HG02798 (cell line): ENCODE data around the gene CAMKMT.

Experiments used
- ATAC-seq: cut with Tn5 transposase; IDR thresholded peaks from one replicate; pipeline ENCODE4 v1.9.1; 2021; ENCODE audit warnings: mild to moderate bottlenecking; ENCODE audit not compliant: unreplicated experiment, poor library complexity

Gene CAMKMT

DNA sequence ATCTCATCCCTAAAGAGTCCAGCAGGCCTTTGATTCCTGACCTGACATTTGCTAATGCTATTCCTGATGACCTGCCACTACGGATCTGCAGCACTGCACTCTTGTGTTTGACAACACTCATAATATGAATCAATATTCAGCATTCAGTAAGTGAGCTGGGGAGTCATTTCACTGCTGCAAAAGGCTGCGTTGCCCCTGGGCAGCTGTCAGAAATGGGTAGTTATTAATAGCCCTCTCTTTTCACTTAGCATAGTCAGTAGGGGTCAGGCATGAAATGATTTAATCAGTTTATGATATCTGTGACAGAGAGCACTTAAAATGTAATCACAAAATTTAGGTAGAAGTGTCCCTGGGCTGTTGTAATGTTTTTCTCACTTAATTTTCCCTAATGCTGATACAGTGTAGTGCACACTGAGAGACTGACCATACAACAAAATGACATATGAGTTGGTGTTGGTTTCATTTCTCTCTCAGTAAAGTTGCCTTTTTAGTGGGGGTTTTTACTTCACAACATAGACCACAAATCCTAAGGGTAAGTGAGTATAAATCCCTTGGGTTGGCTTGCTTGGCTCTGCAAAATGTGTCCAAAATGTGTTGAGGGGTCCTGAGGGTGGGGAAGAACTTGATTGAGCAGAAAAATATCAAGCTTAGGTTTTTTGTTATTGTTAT is 184.8 kb downstream of the CAMKMT start:
- ATAC-seq, result no peak

DNA sequence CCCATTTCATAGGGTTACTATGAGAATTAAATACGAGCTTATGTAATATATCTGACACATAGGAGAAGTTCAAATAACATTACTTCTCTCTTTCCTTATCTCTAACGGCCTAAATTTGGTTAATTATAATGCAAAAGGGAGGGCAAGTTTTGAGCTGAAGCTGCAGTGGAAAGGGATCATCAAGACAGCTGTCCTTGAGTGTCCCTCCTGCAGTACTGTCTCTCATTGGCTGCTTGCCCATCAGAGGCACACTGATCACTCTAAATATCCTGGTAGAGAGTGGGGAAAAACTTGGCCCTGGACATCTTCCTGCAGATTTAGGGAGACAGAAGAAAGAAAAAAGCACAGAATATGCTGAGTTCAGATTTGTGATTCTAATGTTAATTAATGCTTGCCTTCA is 186.0 kb downstream of the CAMKMT start:
- ATAC-seq, result no peak

DNA sequence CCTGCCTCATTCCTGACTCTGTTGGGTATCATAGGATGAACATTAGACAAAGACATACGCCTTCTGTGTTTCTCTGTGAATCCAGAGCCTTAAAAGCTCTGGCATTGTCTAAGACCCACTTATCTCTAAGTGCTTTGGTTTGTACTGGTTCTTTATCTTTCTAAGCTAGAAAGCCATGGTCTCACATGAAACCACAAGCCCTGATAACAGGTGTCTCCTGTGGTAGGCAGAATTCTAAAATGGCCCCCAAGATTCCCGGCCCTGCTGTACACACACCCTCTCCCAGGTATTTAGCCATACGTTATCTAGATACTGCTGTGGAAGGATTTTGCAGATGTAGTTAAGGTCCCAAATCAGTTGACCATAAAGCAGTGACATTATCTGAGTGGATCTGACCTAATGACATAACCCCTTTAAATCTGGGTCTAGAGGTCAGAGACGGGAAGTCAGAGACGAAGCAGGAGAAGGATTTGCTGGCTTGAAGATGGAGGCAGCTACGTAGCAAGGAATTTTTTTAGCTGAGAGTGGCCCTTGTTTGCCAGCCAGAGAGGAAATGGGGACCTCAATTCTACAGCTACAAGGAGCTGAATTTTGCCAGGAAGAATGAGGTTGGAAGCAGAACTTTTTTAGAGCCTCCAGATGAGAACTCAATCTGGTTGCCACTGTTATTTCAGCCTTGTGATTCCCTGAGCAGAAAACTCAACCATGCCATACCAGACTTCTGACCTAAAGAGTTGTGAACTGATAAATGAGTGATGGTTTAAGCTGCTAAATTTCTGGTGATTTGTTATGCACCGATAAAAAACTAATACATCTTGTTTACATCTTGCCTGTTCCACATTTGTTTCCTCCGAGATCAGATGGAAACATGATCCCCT is 186.7 kb downstream of the CAMKMT start:
- ATAC-seq, result no peak

DNA sequence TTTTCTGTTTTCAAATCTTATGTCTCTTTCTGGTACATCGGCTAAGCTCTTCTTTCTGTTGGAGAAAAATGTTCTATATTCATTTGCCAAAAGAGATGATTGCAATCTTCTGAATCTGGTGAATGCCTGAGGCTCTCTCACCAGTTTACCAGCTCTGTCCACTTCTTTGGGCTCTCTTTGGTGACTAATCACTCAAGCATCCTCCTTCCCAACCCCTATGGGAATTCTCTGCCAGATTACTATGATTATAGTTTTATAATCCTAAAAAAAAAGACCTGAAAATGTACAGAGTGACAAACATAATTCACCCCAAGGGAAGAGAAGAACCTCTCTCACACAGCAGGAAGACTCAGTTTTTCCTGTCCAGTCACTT is 187.3 kb downstream of the CAMKMT start:
- no peak for ATAC-seq

DNA sequence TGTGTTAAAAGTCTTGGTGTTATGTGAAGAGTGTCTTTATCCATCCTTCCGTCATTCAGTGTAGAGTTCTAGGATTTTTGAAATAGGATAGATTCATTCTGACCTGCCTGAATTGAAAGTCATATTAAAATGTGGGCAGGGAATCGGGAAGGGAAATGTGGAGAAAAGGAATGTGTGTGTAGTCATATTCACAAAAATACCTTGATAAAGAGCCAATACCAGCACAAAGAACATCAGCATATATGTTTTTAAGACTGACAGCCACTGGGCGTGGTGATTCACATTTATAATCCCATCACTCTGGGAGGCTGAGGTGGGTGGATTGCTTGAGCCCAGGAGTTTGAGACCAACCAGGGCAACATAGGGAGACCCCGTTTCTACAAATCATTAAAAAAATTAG is 188.1 kb downstream of the CAMKMT start:
- ATAC-seq, result no peak

DNA sequence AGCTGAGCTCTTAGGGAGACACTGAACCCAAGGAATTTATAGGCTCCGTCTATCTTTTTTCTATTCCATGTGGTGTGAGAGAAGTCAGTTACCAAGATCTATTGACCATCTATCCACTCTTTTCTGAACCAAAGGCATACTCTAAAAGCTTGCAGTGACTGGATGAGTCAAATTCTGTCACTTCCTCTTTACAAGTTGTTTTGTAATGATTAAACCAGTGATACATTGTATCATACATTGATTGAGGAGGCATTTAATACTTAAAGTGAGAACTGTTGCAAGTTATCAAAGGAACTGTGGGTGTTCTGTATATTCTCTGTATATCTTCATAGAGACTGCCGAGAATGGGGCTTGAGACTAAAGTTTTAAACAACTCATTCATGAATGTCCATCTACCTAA is 188.8 kb downstream of the CAMKMT start:
- no peak for ATAC-seq

- no peak for ATAC-seq
Observed at GRCh38 chr2:44551497-44551896, 189.8 kb downstream of the CAMKMT start.

- no peak for ATAC-seq
Observed at GRCh38 chr2:44553456-44553855, 191.7 kb downstream of the CAMKMT start.

DNA sequence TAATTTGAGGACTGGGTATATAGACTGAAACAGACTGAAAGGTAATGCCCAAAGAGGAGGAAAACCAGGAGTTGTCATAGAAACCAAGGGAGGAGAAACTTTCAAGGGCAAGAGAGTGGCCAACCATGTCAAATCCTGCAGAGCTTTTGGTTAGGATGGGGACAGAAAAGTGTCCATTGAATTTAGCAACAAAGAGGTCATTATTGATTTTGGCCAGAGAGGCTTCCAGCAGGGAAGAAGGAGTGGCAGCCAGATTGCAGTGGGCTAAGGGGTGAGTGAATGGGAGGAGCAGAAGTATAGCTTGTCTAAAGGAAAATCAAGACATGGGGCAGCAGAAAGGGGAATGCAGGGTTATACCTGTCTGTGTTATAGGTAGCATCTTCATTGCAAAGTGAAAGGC is 194.0 kb downstream of the CAMKMT start:
- no peak for ATAC-seq

DNA sequence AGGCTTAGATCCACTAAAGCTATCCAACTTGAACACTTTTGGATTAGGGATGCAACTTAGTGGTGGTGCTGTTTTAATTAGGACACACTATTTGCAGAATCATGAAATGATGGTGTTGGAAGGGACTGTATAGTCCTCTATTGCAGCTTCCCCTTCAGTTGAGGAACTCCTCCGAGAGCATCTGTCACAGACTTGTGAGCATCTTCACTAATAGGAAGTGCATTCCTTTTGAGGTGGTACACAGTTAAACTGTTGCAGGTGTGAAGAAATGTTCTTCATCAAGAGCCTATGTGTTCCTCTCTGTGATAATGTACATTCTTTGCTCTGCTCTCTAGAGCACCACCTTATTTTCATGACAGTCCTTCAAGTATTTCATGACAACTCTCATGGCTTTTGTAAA is 197.4 kb downstream of the CAMKMT start:
- ATAC-seq, result no peak

GRCh38 chr2:44560352-44560751 is 198.6 kb downstream of the CAMKMT start:
- ATAC-seq, result no peak

DNA sequence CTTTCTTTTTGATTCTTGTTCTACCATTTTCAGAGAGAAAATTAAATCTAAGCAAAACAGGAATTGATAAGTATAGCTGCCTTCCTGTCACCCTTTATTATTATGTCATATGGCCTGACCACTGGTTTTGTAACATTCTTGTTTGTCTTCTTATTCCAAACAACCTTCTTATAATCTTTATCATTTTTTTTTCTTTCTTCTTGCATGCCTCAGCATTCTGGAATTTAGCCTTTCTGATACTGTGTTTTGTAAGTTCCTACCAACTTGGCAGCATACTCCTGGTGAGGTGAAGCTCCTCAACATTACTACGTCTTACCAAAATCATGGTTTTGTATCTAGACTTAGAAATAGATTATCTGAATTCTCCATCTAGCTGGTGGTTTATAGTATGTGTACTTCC is 199.2 kb downstream of the CAMKMT start:
- no peak for ATAC-seq

GRCh38 chr2:44562737-44563136 is 201.0 kb downstream of the CAMKMT start:
- no peak for ATAC-seq

GRCh38 chr2:44564752-44565151 is 203.0 kb downstream of the CAMKMT start:
- ATAC-seq, result no peak

DNA sequence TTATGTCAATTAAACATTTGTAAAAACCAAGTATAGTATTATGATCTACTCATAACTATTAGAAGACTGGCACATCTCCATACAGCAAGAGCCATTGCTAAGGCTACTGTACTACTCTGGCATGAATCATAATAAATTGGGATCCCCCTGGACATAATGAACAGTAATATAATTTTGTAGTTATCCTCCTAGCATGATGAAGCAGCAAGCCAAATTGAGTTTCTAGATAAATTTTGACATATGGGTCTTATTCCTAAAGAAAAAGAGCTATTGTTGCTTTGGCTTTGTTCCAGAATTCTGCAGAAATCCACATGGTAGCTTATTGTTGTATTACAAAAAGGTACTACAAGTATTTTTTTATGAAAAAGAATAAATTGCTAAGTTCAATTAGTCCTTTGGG is 204.3 kb downstream of the CAMKMT start:
- no peak for ATAC-seq

DNA sequence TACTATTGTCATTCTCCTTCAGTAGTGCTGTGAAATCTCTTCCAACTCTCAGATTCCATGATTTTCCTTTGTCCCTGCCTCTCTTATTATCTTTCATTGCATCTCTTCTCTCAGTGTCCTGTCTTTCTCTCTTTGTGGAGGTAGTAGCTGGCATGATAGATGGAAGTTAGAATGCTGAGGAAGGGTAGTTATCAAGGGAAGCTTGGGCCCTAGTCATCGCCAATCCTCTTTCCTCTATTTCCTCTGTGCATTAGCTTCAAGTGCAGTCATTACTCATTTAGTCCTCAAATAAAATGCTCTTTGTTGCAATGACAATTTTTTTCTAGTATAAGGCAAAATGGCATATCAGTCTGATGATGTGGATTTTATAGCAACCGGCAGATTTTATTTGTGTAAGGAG is 207.7 kb downstream of the CAMKMT start:
- ATAC-seq, result no peak

GRCh38 chr2:44570271-44570670 is 208.5 kb downstream of the CAMKMT start:
- no peak for ATAC-seq

DNA sequence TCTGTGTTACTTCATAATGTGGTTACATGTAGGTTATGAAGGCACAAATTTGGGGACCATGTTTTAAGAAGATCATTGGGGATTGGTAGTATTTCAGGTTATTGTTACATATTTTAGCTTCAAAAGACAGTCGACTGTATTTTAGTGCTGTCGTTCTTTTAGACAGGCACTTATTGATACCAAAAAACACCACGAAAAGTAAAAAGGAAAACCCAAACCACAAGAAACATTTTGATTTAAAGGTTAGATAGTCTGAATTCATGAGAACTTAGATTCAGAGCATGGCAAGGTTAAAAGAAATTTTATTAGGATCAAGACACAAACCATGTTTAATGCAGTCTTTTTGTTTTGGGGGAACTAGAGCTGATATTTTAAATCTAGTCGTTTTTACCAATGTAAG is 209.0 kb downstream of the CAMKMT start:
- no peak for ATAC-seq

DNA sequence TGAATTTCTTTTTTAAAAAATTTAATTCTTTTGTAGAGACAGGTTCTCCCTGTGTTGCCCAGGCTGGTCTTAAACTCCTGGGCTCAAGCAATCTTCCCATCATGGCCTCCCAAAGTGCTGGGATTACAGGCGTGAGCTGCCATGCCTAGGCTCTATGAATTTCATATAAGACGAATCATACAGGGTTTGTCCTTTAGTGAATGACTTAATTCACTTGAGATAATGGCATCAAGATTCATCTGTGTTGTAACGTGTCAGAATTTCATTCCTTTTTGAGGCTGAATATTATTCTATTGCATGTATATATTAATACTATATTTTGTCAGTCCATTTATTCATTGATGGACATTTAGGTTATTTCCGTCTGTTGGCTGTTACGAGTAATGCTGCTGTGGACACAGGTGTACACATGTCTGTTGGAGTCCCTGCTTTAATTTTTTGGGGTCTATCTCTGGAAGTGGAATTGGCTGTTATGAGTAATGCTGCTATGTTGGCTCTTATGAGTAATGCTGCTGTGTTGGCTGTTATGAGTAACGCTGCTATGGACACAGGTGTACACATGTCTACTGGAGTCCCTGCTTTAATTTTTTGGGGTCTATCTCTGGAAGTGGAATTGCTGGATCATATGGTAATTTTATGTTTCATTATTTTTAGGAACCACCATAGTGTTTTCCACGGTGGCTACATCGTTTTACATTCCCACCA is 210.6 kb downstream of the CAMKMT start:
- ATAC-seq, result no peak

DNA sequence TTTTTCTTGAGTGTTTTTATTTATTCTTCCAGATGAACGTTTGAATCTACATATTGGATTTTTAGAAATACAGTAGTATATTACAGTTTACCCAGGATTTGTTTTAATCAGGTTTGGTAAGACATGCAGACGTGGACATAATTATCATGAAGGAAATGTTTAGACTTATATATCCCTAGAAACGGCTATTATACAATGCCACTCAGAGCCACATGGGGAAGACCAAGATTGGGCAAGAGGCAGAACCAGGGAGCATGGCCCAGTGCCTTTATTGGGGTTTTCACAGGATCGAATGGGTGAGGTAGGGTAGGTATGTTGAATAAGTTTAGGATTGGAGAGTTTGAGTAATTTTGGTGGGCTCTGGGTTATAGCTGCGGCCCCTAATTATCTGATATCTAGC is 212.2 kb downstream of the CAMKMT start:
- no peak for ATAC-seq

- peak; percentile 59 for ATAC-seq
Observed at GRCh38 chr2:44578471-44579093, 216.8 kb downstream of the CAMKMT start.
